NOMO-1 treated with DMSO at 0.1 percent for 48 hours (cell line): Measurements from ENCODE around the gene GREM2.

Experiments used
- DNase-seq: peaks from one replicate; lab custom pipeline; 2025; ENCODE audit not compliant: unreplicated experiment; lab: John Stamatoyannopoulos, UW

GREM2 gene

GRCh38 chr1:240462277-240462676 is 149.7 kb downstream of the GREM2 start:
- no peak for DNase-seq

DNA sequence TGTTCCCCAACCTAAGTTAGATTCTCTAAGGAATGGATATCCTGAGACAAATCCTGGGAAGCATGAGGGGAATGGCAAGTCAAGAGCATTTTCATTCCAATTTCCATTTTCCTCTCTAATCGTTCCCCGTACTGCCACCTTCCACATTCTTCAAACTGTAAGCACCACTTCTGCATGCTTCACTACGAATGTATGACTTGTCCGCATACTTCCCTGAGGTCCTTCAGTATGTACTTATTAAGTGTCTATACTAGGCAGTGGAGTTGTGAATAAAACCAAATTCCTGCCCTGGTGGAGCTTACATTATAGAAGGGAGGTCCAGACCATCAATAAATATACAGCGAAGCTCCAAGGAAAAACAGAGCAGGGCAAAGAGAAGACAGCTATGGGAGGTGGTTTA is 154.8 kb downstream of the GREM2 start:
- DNase-seq, result no peak

GRCh38 chr1:240455228-240455821 is 156.6 kb downstream of the GREM2 start:
- no peak for DNase-seq

GRCh38 chr1:240445369-240445768 is 166.6 kb downstream of the GREM2 start:
- no peak for DNase-seq

DNA sequence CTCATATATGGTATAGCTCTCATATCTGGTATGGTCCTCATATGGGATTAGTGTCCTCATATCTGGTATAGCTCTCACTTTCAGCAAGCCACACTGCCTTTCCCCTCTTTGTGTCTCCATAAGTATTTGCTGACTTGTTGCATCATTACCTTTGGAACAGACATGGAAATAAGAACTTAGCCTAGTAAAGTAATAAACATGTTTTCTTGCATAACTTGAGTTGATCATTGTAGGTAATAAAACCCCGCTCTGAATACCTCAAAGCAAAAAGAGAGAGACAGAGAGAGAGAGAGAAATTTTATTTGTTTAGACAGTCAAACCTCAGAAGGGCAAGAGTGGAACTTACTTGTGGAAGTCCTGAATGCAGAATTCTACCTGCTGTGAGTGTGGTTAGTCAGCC is 170.3 kb downstream of the GREM2 start:
- no peak for DNase-seq
